IPS-20b (cell line): ENCODE data around the gene KRT16.
"Not testable (repeated sequence)": the region's sequence is repeated elsewhere in the genome, so short reads cannot be mapped to it uniquely, and the experiment has no call there.

ENCODE experiments used
- H3K27ac ChIP-seq: one replicate; pipeline ENCODE4 v1.5.1; 2013; ENCODE audit warnings: low read length
- H3K27me3 ChIP-seq: 2 replicates; pipeline ENCODE4 v1.6.1; 2013; ENCODE audit warnings: mild to moderate bottlenecking, low read length, inconsistent platforms; ENCODE audit not compliant: insufficient read depth
- H3K36me3 ChIP-seq: 2 replicates; pipeline ENCODE4 v1.6.1; 2013; ENCODE audit warnings: low read depth, mild to moderate bottlenecking, inconsistent platforms, low read length, moderate library complexity; ENCODE audit not compliant: insufficient read depth
- H3K4me1 ChIP-seq: 2 replicates; pipeline ENCODE4 v1.6.1; 2013; ENCODE audit warnings: mild to moderate bottlenecking, control low read depth, inconsistent platforms, low read length, moderate library complexity; ENCODE audit not compliant: insufficient read depth
- H3K4me3 ChIP-seq: 2 replicates; pipeline ENCODE4 v1.5.1; 2013; ENCODE audit warnings: mild to moderate bottlenecking, low read length, inconsistent platforms
- H3K9ac ChIP-seq: 2 replicates; pipeline ENCODE4 v1.6.1; 2013; ENCODE audit warnings: low read depth, mild to moderate bottlenecking, inconsistent platforms, low read length, moderate library complexity
- H3K9me3 ChIP-seq: 2 replicates; pipeline ENCODE4 v1.6.1; 2013; ENCODE audit warnings: mild to moderate bottlenecking, low read depth, low read length, inconsistent platforms; ENCODE audit not compliant: insufficient read depth

KRT16 gene

DNA sequence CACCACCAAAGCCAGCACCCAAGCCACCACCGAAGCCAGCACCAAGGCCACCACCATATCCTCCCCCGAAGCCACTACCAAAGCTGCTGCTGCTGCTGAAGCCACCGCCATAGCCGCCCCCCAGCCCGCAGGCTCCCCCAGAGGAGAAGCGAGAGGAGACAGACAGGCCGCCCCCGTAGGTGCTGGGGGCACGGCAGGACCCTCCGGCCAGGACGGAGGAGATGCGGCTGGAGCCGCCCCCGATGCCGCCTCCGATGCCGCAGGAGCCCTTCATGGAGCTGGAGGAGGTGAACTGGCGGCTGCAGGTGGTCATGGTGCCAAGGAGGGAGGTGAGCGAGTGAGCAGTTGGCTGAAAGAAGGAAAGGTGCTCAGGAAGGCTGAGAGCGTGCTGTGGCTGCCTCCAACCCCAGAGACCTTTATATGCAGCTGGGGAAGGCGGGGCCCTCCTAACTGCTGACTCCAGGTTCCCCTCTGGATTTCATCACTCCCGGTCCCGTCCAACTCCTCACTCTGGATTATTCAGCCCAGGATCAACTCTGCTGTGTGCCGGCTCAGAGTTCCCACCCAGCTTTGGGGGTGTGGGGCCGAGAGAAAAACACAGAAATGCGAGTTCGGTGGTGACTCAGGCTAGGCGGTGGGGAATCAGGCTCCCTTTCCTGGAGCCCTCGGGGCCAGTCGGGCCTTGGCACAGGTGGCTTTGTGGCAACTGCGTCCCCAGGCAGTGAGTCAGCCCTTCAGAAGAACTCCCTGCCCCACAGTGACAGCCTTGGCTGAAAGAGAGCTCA lies at the start of gene KRT16:
KRT16 (minus strand) TSS at position 392 of the 785 bp plus-strand sequence; CDS start at position 313, 79 bp downstream.
- H3K9me3 ChIP-seq, H3K27ac ChIP-seq: not testable (repeated sequence)

DNA sequence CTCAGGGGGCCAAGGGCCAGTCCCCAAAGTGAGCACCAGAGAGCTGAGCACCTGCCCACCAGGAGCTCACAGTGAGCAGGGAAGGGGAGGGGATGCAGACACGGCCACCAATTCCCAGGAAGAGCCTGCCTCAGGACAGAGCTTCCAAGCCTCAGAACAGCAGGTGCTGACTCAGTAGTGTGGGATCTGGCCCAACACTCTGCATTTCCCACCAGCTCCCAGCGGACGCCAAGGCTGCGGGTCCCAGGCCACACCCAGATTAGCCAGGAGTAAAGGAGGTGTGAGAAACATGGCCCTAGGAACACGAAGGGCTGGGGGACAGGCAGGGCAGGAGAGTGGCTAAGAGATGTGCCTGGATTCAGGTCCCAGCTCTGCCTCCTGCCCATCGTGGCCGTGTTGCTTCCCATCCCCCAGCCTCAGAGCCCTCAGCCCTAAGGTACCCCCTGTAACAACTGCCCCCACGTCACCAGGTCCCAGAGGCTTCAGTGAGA lies 47.7 kb upstream of the KRT16 start:
- Histone ChIP-seq H3K27ac (no peak overlapping the region), H3K36me3 (no peaks in the 10 kb centered on the region), H3K9me3 (no peaks in the 10 kb centered on the region), H3K4me3 (no peak overlapping the region), H3K27me3 (peaks cover 8% of the 10 kb centered on the region; the same call in 1 of the 2 replicates), H3K9ac (no peak overlapping the region), H3K4me1 (no peaks in the 10 kb centered on the region; the same call in 1 of the 2 replicates)

More for the DNA sequence above, at the start of gene KRT16:
- H3K27me3 ChIP-seq, H3K4me1 ChIP-seq, H3K9ac ChIP-seq, H3K4me3 ChIP-seq, H3K36me3 ChIP-seq: not testable (repeated sequence)

DNA sequence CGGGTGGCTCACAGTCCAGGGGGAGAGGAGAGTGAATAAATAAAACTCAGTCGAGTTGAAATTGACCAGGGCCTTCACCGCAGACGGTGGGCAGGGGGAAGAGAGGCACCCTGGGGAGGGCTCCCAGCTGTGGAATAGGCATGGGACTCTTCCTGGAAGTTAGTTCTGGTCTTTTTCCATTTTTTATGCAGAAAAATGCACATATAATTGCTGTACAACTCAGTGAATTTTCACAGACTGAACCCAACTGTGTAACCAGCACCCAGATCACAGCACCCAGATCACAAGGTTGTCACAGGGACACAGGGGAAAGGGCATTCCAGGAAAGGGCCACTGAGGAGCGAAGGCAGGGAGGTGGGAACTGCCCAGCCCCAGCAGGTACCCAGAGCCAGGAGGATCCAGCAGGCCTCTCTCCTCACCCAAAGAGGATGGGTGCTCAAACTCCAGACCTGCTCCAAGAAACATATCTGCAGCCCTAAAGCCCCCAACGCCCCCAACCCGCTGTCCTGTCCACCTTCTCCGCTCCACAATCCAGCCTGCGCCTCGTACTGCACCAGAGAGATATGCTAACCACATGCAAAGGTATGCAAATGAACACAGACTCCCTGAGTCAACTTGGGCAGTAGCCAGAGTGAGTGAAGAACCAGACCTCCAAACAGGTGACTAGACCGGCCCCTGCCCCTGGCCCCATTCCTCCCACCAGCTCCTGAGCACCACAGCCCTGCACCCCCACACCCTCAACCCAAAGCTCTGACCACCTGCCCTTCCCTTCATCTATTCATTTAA lies 47.1 kb upstream of the KRT16 start:
- no peaks in the 10 kb centered on the region for H3K9me3 ChIP-seq
- H3K4me1 ChIP-seq, result no peaks in the 10 kb centered on the region; the same call in 1 of the 2 replicates
- H3K9ac ChIP-seq, result no peak overlapping the region
- H3K36me3 ChIP-seq, result no peaks in the 10 kb centered on the region
- no peak overlapping the region for H3K27ac ChIP-seq
- H3K4me3 ChIP-seq, result no peak overlapping the region
- H3K27me3 ChIP-seq, result peaks cover 8% of the 10 kb centered on the region; the same call in 1 of the 2 replicates

GRCh38 chr17:41658846-41659245 lies 46.3 kb upstream of the KRT16 start:
- no peaks in the 10 kb centered on the region; the same call in 1 of the 2 replicates for H3K4me1 ChIP-seq
- H3K9me3 ChIP-seq, result no peaks in the 10 kb centered on the region
- no peak overlapping the region for H3K27ac ChIP-seq
- H3K36me3 ChIP-seq, result no peaks in the 10 kb centered on the region
- H3K9ac ChIP-seq, result no peak overlapping the region
- peaks cover 7% of the 10 kb centered on the region; the same call in 1 of the 2 replicates for H3K27me3 ChIP-seq
- no peak overlapping the region for H3K4me3 ChIP-seq

GRCh38 chr17:41657936-41658335 lies 45.4 kb upstream of the KRT16 start:
- Histone ChIP-seq H3K9me3 (no peaks in the 10 kb centered on the region), H3K36me3 (no peaks in the 10 kb centered on the region), H3K27ac (no peak overlapping the region), H3K4me1 (no peaks in the 10 kb centered on the region; the same call in 1 of the 2 replicates), H3K9ac (no peak overlapping the region), H3K27me3 (no peaks in the 10 kb centered on the region), H3K4me3 (no peak overlapping the region)

DNA sequence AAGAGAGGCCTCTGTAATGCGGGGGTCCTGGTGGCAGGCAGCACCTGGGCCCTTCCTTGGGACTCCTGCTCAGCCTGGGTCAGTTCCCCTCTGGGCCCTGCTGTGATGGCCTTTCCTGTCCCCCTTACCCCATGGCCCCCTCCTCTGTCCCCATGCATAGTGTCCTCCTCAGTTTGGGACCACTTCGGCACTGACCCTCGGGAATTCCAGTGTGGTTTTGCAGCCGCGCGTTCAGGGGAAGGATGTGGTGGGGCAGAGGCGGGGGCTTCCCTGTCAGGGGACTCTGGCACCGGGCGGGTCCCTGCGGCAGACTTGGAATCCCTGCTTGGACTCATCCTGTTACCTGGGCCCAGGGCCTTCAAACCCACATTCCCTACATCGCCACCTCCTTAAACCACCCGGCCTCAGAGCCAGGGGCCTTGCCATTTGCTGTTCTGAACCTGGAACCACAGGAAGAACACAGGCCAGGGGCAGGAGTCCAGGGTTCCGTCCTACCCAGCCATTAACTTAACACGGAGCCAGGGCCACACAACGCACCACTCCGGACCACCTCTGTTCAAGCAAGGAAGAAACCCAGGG lies 44.7 kb upstream of the KRT16 start:
- Histone ChIP-seq H3K4me1 (no peaks in the 10 kb centered on the region; the same call in 1 of the 2 replicates), H3K27me3 (no peaks in the 10 kb centered on the region), H3K4me3 (no peak overlapping the region), H3K9ac (no peak overlapping the region), H3K36me3 (no peaks in the 10 kb centered on the region), H3K9me3 (no peaks in the 10 kb centered on the region), H3K27ac (no peak overlapping the region)

GRCh38 chr17:41656249-41657023 lies 43.9 kb upstream of the KRT16 start:
- Histone ChIP-seq H3K4me3 (no peak overlapping the region), H3K9me3 (no peaks in the 10 kb centered on the region), H3K4me1 (no peaks in the 10 kb centered on the region; the same call in 1 of the 2 replicates), H3K36me3 (no peaks in the 10 kb centered on the region), H3K27me3 (no peaks in the 10 kb centered on the region), H3K27ac (no peak overlapping the region), H3K9ac (no peak overlapping the region)

DNA sequence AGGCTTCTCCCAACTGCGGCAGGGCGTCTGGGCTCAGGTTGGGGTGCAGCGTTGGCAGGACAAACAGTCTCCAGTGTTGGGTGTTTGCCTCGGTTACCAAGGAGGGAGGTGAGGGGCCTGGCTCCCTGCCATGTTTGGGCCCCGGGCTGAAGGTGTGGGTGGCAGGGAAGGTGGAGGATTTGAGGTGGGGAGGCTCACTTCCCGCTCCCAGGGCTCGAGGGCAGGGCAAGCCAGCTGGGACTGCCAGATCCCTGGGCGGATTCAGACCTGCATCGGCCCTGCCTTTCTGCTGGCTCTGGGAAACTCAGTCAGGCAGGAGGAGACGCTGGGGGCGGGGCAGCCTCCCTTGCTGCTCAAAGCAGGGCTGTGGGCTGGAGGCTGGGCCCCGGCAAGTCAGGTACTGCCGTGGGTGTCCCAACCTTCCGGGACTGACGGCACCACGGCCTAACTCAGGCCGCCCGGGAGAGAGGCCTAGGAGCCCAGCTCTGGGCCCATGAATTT lies 43.1 kb upstream of the KRT16 start:
- no peaks in the 10 kb centered on the region; the same call in 1 of the 2 replicates for H3K4me1 ChIP-seq
- H3K9ac ChIP-seq, result no peak overlapping the region
- no peak overlapping the region for H3K4me3 ChIP-seq
- H3K9me3 ChIP-seq, result no peaks in the 10 kb centered on the region
- H3K27ac ChIP-seq, result no peak overlapping the region
- H3K36me3 ChIP-seq, result no peaks in the 10 kb centered on the region
- H3K27me3 ChIP-seq, result no peaks in the 10 kb centered on the region

GRCh38 chr17:41654678-41655607 lies 42.4 kb upstream of the KRT16 start:
- no peaks in the 10 kb centered on the region for H3K36me3 ChIP-seq
- H3K27ac ChIP-seq, result no peak overlapping the region
- H3K9me3 ChIP-seq, result no peaks in the 10 kb centered on the region
- no peaks in the 10 kb centered on the region for H3K27me3 ChIP-seq
- no peak overlapping the region for H3K9ac ChIP-seq
- H3K4me3 ChIP-seq, result no peak overlapping the region
- H3K4me1 ChIP-seq, result no peaks in the 10 kb centered on the region; the same call in 1 of the 2 replicates

DNA sequence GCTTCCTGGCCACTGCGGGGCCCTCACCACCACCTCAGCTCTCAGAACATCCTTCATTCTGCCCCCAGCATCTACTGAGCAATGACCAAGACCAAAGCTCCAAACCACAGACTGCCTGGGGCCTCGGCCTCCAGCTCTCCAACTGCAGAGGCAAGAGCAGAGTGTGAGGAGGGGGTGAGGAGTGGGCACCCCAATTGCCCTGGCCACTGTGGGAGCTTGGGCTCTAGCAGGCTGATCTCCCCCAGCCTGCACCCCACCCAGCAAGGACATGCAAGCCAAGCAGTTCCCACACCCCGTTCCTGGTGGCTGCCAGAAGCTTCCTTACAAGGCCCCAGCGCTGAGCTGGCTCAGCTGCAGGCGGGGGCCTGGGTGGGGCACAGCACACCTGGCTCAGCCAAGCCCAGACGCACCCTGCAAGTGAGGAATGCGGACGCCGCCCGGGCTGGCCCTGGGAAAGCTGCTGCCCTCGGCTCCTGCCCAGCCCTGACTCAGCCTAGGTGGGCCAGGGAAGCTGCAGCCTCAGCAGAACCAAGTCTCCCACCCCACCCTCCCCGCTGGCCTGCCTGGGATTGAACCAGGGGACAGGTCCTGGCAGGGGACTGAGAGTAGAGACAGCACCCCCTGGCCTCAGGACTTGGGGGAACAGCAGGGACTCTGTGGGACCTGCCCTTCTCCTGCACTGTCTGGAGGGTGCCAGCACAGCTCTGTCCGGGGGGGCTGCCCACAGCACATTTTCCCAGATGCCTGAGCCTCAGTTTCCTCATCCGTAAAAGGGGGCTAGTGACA lies 41.5 kb upstream of the KRT16 start:
- no peaks in the 10 kb centered on the region for H3K27me3 ChIP-seq
- H3K9me3 ChIP-seq, result no peaks in the 10 kb centered on the region
- no peak overlapping the region for H3K9ac ChIP-seq
- no peaks in the 10 kb centered on the region for H3K36me3 ChIP-seq
- no peak overlapping the region for H3K4me3 ChIP-seq
- H3K4me1 ChIP-seq, result no peaks in the 10 kb centered on the region; the same call in 1 of the 2 replicates
- H3K27ac ChIP-seq, result no peak overlapping the region
